GM19099 (cell line): ENCODE results near the gene ARHGAP19.

ENCODE experiments used
- POLR2A ChIP-seq: IDR thresholded peaks from 3 replicates; pipeline ENCODE4 v1.6.1; 2011; ENCODE audit warnings: low read depth; ENCODE audit not compliant: insufficient read length; ENCODE audit errors: extremely low read depth

Gene ARHGAP19

DNA sequence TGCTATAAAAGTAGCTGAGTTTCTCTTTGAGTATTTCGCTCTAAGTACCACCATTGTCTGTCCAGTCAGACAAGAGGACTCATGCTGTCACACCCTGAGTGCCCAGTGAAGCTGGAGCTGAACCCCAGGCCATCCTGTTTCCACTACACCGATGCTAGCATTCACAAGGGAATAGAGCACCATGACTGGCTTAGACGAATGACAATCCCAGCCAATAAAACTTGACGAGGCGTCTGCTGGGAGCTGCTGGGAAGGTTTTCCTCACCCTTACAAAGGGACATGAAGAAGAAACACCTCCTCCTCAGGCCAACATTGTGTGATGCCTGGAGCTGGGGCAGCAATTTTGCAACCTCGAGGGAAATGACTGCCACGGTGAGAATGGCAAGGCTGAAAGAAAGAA, 89.2 kb downstream of the ARHGAP19 start:
- TF ChIP-seq POLR2A: no peak

DNA sequence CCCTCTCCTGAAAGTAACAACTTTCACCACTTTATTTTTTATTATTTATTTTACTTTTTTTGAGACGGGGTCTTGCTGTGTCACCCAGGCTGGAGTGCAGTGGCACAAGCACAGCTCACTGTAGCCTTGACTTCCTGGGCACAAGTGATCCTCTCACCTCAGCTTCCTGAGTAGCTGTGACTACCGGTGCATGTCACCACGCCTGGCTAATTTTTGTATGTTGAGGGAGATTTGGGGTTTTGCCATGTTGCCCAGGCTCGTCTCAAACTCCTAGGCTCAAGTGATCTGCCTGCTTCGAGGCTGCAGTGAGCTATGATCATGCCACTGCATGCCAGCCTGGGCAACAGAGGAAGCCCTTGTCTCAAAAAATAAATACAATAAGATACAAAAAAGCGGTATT, 91.8 kb downstream of the ARHGAP19 start:
- TF ChIP-seq POLR2A: no peak

DNA sequence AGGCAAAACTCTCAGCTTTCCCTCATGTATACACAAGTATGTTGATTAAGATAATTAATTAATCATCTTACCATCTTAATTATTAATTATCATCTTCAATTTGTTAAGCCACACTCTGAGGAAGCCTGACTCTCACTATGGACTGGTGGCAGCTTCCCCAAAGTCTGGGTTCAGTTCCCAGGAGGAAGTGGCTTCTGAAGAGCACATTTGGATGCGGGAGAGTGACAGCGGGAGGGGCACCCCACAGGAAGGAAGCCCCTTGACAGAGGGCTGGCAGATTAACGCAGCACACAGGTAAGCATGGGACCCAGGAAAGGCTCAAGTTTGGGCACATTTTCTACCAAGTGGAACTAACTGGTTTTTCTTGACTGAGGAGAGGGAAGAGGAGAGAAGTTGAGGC, 93.3 kb downstream of the ARHGAP19 start:
- no peak for TF ChIP-seq POLR2A

DNA sequence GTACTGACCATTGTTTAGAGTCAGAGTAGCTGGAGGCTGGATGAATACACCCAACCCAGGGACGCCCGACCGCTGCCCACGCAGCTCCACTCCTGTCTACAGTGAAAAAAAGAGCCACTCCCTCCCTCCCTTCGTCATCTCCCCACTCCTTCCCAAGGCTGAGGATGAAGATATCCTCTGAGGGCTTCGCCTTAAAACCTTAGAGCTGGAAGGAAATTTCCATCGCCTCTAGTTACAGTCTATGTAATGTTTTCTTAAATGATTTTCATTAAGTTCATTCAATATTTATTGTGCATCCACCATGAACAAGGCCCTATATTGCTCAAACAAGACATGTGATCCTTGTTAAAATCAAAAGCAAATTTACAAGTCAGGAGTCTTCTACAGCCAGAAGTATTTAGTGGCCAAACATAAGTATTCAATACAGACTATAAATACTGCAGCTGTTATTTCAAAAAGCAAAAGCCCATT, 95.4 kb downstream of the ARHGAP19 start:
- no peak for TF ChIP-seq POLR2A

DNA sequence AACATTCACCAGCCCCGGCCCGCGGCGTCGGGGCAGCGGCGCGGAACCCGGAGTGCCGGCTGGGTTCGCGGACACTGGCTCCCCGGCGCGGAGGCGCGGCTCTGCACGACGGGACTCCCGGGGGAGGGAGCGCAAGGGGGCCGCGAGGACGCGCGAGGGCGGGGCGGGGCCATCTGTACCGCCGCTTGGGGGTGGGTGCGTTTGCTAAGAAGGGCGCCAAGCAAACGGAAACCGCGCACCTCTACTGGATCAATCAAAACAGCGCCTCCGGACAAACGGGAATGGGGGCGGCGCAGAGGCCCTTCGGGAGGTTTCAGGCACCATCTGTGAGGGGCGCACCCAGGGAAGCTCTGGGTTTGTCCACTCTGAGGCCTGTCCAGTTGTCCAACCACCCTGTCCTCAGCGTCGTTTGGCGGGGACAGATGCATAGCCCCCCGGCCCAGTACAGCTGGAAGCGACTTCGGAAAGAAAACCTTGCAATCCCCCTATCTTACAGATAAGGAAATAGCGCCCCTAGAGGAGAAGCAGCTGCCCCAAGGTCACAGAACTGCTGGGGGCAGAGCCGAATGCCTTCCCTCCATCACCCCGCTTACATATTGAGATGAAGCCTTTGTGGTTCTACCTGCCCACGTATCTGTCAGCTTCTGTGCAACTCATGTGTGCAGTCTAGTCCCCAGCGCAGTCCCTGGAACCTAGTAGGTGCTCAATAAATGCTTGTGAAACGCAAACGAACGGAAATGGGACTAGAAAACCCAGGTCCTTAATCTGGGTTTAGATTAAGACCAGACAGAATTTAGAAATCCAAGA, 96.0 kb downstream of the ARHGAP19 start:
- no peak for TF ChIP-seq POLR2A

DNA sequence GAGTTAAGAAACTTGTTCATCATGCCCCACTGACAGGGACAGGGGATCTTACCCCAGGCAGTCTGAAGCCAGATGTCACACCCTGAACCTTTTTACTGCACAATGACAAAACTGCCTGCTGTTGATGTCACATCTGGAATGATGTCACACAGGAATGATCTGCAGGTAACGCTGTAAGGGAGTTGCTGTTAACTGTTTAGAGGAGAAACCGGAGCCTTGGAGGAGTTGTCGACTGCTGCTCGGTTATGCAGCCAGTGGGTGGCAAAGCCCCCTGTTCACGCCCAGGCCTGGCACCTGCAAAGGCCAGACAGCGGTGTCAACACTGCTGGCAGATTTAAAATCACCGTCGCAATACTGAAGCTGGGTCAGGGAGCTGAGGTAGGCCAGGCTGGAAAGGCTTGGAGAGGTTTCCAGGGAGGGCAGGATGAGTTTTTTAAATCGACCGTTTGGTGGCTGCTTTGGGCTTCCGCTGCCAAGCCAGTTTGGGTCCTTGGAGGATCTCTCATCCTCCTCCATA, 96.7 kb downstream of the ARHGAP19 start:
- TF ChIP-seq POLR2A: no peak

DNA sequence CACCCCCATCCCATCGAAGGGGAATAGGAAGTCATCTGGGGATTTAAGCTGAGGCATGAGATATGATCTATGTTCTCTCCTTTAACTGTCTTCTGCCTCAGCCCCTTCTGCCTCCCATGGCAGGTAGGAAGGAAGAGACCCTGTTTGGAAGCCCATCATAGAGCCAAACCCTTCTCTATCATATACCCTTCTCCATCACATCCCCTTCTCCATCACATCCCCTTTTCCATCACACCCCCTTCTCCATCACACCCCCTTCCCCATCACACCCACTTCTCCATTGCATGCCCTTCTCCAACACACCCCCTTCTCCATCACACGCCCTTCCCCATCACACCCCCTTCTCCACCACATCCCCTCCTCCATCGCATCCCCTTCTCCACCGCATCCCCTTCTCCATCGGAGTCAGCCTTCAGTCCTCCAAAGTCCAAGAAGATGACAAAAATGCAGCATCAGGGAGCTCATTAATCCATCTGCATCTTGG, 99.4 kb downstream of the ARHGAP19 start:
- no peak for TF ChIP-seq POLR2A

DNA sequence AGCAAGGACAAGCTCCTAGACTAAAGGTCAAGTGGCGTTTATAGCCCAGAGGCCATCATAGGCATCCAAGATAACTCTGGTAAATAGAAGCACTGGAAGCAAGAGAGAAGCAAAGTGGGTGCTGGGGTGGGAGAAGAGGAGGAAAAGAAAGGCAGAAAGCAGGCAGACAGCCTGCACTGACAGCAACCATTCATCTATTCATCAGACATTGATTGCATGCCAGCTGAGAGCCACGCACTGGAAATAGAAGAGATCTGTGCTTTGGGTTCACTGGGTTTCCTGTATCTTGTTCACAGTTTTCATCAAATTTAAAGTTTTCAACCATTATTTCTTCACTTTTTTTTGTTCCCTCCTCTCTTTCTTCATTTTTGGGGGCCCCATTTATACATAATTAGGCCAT, 102.0 kb downstream of the ARHGAP19 start:
- no peak for TF ChIP-seq POLR2A

DNA sequence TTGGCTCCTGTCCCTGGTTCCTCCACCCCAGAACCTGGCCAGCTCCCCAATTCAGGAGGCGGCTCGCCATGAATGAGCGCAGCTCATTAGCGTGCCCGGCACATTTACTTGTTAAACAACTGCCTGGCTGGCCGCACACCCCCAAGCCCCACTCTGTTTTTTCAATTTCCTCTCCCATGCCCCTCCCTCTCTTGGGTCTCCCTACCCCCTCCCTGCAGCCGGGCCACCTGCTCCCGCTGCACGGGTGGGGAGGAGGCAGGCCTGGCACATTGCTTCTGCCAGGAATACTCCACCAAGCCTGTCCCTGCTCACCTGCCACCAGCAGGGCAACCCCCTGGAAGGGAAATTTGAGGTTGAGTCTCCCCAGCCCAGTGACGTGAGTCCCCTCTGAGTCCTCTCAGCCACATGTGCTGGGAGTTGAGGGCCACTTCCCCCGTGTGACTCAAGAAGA, 104.2 kb downstream of the ARHGAP19 start:
- TF ChIP-seq POLR2A: no peak

DNA sequence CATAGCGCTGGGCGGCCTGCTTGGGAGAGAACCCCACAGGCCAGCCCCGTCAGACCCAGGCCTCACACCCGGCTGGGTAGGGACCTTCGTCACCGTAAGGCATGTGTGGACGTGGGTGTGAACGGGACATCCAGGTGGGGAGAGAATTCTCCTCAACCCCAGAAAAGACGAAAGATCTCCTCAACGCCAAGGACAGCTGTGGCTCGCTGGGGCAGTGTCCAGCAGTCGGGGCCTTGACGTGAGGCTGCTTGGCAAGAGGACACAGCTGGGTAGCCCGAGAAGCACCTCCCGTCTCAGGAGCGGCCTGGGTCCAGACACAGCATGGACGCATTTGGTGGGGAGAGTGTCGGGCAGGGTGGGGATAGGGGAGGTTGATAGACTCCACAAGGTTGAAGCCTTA, 105.5 kb downstream of the ARHGAP19 start:
- no peak for TF ChIP-seq POLR2A

DNA sequence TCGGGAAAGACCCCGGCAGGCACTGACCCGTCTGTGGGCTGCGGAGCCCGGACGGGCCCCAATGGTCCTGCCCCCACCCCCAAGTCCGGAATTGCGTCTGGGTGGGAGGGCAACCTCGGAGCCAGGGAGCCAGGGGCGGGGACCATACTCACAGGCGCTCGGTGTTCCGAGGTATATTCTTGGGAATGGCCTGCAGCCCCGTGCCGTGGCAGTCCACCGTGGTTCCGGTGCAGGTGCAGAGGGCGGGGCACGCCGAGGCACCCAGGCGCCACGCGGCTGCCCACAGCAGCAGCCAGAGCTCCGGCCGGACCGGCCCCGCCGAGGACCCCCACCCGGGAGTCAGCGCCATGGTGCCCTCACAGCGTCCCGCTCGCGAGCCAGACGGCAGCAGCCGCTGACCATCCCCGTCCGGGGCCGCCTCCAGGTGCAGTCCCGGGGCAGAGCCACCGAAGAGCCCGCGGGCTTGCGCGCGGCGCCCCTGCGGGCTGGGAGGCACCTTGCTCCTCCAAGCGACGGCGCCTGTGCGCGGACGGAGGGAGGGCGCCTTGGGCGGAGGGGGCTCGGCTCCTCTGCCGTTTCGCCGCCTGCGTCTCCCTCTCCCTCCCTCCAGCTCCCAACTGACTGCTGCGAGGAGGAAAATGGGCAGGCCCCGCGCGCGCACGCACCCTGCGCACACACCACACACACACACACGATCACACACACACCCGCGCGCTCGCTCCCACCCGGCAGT, 106.9 kb downstream of the ARHGAP19 start, which contains the start of gene SLIT1:
Gene SLIT1, minus strand, starts transcription at position 634 of the 733 bp plus-strand sequence. Its CDS starts 285 bp downstream, at position 349.
- no peak for TF ChIP-seq POLR2A

DNA sequence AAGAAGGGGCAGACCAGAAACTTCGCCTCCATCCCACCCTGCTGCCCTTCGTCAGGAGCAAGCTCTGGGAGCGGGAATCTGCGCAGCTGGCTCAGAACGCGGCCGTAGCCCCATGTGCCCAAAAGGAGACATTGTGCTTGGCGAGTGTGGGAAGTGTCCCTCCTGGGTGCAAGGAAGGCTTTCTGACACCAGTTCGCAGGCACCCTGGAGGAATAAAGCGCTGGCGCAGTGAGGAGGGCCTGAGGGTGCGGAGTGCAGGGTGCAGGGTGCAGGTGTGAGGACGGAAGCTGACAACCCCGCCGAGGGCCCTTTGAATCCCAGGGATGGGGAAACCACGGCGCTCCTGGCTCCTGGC, 107.5 kb downstream of the ARHGAP19 start:
- no peak for TF ChIP-seq POLR2A

DNA sequence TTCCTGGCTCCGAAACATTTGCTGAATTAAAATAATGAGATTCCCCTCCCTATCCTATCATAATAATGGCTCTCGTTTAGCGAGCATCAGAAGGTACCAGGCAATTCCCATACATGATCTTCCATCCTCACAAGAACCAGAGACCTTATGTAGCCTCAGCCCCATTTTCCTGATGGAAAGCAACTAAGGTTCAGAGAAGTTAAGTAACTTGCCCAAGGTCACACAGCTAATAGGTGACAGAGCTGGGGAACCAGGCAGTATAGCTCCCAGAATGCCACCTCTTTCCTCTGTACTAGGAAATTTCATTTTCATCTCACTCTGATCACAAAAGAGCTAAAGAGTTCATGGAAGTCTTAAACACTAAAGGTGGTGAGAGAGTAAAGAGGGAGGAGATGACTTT, 109.1 kb downstream of the ARHGAP19 start:
- TF ChIP-seq POLR2A: no peak

DNA sequence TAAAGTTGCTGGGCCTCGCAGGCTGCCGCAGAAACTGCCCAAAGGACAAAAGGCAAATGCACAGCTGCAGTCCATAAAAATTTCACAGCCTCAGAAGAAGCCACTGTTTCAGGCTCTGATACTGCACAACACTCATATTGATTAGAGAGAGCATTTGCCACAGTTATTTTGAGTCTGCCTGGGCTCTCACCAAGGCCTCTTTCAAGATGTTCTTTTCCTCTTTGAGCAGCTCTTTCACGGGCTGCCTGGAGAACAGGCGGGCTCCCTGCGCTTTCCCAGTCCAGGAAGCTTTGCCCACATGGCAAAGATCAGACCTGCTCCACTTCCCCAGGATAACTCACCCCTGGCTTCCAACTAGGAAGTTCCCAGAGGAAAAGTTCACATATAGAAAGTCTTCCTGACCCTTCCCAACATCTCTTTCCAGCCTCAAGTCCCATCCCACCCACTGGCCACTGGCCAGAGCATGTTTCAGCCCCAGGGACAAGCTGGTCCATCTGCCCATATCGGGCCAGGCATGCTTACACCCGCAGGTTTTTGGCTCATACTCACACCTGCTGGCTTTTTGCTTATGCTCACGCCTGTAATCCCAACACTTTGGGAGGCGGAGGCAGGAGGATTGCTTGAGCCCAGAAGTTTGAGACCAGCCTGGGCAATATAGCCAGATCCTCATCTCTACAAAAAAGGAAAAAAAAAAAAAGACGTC, 110.0 kb downstream of the ARHGAP19 start:
- no peak for TF ChIP-seq POLR2A

DNA sequence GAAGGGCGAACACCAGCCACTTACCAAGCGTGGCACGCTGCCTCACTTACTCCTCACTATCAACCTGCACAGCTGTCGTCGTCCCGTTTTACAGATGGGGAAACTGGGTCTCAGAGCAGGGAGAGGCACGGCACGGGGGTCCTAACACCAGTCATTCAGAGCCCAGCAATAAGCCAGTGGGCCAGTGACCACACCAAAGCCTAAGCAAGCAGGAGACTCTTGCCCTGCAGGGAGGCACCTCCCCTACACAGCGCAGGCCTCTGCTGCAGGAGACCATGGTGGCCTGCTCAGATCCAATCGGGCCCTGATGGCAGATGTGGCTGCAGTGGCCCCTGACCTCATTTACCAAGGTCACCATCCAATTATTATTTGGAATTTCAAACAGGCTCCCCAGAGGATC, 111.5 kb downstream of the ARHGAP19 start:
- no peak for TF ChIP-seq POLR2A
